ENCODE measurements around the gene BRME1.

Gene BRME1

DNA sequence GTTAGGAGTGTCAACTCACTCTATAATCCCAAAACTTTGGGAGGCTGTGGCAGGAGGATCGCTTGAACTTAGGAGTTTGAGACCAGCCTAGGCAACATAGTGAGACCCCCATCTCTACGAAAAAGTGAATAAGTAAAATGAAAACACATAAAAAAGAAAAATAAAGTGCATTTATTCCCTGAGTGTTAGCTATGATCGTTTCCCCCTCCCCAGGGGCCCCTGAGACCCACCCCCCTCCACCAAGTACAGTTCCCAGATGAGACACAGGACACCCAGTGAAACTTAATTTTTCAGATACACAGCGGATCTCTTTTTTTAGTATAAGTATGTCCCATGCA lies 57.6 kb downstream of the BRME1 start:
- peaks cover 78% of the 10 kb centered on the region for H3K36me3 Mint-ChIP-seq (ENCODE audit: insufficient read depth)
- ATAC-seq (replicated peaks) (no peak), DNase-seq (no peak)
- H3K4me3 Mint-ChIP-seq: peak overlapping the region; percentile 83
- no peaks in the 10 kb centered on the region for H3K9me3 Mint-ChIP-seq
- no peaks in the 10 kb centered on the region for H3K27me3 Mint-ChIP-seq
- peaks cover 44 to 46% of the 10 kb centered on the region in 2 donors for H3K4me1 Mint-ChIP-seq (ENCODE audit: low read depth in 2 of 2)
- peak overlapping the region; percentile 100 for H3K27ac Mint-ChIP-seq

DNA sequence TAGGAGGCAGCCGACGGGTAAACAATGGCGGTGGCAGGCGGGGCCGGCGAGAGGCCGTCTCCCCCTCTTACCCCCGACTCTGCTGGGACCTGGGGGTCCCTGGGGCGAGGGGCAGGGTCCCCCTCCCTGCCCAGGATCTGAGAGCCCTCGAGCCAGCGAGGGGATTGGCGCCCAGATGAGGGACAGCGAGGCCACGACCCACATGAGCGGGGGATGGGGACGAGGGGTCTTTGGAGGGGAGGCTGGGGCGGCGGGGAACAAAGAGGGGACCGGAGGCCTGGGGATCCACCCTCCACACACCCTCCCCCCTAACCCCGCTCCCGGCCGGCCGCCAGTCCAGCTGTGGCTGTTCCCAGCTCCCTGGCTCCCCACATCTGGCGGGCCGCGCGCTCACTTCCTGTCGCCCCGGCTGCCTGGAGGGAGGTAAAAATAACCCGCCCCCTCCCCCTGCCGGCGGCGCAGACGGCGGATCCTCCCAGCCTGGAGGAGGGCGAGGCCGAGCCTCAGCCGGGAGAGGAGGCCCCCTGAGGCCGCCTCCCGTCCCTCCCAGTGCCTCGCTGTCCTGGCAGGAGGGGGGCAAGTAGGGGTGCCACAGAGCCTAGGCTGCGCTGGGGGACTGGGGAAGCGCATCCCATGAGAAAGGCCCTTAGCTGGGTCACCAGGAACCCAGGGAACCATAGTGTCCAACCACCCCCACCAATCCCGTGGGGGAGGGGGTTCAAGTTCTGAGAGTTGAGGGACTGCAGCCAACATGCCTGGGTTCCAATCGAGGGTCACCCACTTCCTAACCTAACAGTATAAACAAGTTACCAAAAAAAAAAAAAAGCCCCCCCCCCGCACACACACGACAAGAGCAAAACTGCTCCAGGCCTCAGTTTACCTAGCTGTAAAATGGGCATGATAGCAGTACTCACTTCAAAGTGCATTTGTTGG lies 58.2 kb downstream of the BRME1 start:
- no peaks in the 10 kb centered on the region for H3K9me3 Mint-ChIP-seq
- peak overlapping the region; percentile 100 for H3K27ac Mint-ChIP-seq
- no peaks in the 10 kb centered on the region for H3K27me3 Mint-ChIP-seq
- peaks cover 84% of the 10 kb centered on the region for H3K36me3 Mint-ChIP-seq (ENCODE audit: insufficient read depth)
- DNase-seq (peak; percentile 76 to 80 (median 79)), ATAC-seq (replicated peaks) (peak; percentile 29)
- H3K4me1 Mint-ChIP-seq (ENCODE audit: low read depth in 2 of 2): peaks cover 46 to 51% of the 10 kb centered on the region in 2 donors
- H3K4me3 Mint-ChIP-seq: peak overlapping the region; percentile 83

DNA sequence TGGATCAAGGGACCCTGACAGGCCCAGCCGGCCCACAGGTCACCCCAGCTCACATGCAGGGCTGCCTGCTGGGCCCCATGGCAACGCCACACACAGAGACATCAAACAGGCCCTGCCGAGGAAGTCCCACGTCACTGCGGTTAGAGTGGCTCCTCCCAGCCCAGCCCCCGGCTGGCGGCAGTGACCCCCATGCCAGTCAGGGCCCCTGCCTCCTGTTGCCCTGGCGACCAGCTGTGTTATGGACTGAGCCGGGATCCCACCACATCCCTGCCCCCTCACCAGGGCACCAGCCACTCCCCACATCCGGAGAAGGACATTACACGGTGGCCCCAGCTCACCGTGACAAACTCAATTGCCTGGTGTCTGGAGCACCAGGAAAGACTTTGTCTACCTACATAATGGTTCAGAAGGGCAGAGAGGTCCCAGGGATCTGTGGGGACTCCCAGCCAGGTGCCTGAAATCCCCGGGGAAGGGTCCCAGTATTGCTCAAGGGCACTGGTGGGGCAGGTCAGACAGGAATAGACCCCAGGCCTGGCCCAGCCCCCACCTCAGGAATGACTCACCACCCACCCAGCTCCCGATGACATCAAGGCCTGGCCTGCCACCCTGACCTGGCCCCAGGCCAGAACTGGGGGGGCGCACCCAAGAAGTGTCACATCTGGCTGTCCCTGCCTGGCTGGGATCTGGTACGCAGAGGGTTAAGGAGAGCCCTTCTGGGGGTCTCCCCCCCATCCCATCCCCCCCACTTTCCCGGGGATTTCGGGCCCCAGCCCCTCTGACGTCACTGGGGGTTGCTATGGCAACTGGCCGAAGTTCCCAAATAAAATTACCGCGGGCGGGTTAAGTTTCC lies 59.1 kb downstream of the BRME1 start:
- peaks cover 51 to 56% of the 10 kb centered on the region in 2 donors for H3K4me1 Mint-ChIP-seq (ENCODE audit: low read depth in 2 of 2)
- peak overlapping the region; percentile 100 for H3K27ac Mint-ChIP-seq
- H3K36me3 Mint-ChIP-seq (ENCODE audit: insufficient read depth): peaks cover 93% of the 10 kb centered on the region
- no peaks in the 10 kb centered on the region for H3K27me3 Mint-ChIP-seq
- H3K4me3 Mint-ChIP-seq: peak overlapping the region; percentile 83
- no peaks in the 10 kb centered on the region for H3K9me3 Mint-ChIP-seq
- DNase-seq (peak; percentile 99), ATAC-seq (replicated peaks) (peak; percentile 62)

DNA sequence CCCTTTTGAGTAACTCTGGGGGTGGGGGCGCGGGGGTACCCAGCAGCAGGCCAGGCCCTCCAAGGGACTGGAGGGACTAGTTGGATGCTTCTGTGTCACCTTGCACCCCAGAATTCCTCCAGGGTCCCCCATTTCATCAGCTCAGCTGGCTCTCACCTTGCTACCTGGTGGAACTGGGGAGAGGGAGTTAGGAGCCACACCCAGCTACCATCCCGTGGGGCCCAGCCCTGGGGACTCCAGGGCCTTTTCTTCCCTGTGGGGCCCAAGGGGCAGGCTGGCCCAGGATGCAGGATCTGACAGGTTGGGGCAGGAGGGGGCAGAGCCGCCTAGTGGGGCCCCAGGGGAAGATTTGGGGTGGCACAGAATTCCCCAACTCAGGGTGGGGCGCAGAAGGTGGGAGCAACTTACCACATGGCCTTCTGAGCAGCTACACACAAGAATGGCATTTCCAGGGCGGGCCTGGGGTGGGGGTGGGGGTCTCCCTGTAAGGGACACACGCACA lies 61.7 kb downstream of the BRME1 start:
- peaks cover 60 to 66% of the 10 kb centered on the region in 2 donors for H3K4me1 Mint-ChIP-seq (ENCODE audit: low read depth in 2 of 2)
- DNase-seq: no peak
- H3K27me3 Mint-ChIP-seq: no peaks in the 10 kb centered on the region
- H3K4me3 Mint-ChIP-seq: peak overlapping the region; percentile 95 to 98
- ATAC-seq (replicated peaks): no peak
- H3K9me3 Mint-ChIP-seq: no peaks in the 10 kb centered on the region
- peak overlapping the region; percentile 100 for H3K27ac Mint-ChIP-seq
- peaks cover 98% of the 10 kb centered on the region for H3K36me3 Mint-ChIP-seq (ENCODE audit: insufficient read depth)

DNA sequence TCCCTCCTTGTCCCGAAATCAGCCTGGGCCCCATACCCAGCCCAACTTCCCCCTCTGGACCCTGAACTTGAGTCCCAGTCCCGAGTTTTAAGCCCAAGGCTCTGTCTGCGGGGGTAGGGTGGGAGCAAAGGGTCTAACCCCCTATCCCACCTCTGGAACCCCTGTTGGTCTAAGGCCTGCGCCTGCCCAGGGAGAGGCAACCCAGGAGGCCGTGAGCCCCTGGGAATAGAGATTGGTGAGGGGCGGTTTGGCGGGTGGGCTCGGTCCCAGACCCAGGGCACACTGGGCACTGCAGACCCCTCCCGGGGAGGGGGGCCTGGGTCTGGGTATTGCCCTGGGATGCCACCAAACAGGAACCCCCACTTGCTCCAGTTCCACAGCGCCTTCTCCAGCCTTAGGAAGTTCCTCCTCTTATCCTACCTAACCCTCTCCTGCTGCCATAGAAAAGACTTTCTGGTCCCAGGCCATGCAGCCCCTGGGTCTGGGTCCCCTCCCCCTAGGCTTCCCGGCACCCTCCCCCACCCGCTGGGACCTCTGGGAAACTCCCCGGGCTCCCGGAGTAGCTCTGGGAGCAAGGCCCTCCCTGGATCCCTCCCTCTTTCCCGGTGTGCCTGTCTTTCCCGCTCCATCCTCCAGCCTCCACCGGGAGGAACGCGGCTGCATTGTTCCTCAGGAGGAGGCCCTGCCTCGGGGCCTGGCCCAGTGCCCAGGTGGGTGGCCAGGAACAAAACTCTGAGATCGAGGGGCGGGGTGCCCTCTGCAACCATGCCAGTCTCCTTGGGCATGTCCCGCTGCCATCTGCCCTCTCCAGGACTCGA lies 62.6 kb downstream of the BRME1 start:
- Mint-ChIP-seq H3K4me3 (peak overlapping the region; percentile 95 to 98), H3K9me3 (no peaks in the 10 kb centered on the region), H3K27me3 (no peaks in the 10 kb centered on the region), H3K27ac (peak overlapping the region; percentile 100), H3K36me3 (ENCODE audit: insufficient read depth) (peaks cover 98% of the 10 kb centered on the region), H3K4me1 (ENCODE audit: low read depth in 2 of 2) (peaks cover 63 to 68% of the 10 kb centered on the region in 2 donors)
- ATAC-seq (replicated peaks): no peak
- no peak for DNase-seq

DNA sequence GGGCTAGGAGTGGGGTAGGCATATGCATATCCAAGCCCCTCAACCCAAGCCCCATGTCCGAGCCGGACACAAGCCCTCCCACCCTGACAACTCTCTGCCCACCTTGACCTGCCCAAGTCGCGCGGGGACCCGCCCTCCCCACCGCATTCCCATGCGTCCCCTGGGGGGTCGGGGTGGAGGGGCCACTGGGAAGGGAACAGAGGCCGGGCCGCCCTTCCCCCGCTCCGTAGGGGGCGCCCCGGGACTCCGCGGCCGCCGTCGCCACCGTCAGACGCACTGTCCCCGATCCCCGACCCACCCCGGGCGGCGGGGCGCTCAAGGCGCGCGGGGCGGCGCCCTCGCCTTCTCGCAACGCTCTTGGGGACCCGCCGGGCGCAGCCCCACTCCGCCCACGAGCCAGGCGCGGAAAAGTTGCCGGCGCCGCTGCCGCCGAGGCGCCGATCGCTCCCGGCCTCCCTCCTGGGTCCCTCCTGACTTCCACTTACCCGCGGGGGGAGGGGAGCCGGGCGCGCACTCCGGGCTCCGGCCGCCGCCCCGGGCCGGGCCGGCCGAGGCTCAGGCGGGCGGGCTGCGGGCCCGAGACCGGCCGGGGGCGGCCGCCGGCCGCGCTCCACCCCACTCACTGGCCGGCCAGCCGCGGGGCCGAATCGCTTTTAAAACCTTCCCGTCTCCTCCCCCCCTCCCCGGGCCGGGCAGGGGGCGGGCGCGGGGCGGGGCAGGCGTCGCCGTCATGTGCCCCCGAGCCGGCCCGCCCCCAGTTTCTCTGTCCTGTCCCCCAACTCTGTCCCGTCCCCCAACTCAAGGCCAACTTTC lies 63.4 kb downstream of the BRME1 start:
- peak; percentile 75 to 83 (median 80) for DNase-seq
- Mint-ChIP-seq H3K4me3 (peak overlapping the region; percentile 95 to 98), H3K27me3 (no peaks in the 10 kb centered on the region), H3K36me3 (ENCODE audit: insufficient read depth) (peaks cover 98% of the 10 kb centered on the region), H3K4me1 (ENCODE audit: low read depth in 2 of 2) (peaks cover 70 to 71% of the 10 kb centered on the region in 2 donors), H3K9me3 (no peaks in the 10 kb centered on the region), H3K27ac (peak overlapping the region; percentile 100)
- peak; percentile 10 for ATAC-seq (replicated peaks)

DNA sequence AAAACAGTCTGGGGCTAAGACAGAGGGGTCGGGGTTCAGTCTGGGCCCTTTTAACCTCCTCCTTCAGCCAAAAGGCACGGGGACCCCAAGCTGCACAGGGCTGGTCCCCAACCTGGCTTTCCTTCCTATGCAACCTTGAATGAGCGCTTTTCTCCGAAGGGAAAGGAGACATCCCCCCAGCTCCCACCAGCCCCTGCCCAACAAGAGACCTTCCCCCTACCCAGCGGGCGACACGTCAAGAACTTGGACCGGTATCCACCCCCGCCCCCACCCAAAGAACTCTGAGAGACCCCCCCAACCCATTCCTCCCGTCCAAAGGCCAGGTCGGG lies 64.0 kb downstream of the BRME1 start:
- Mint-ChIP-seq H3K4me3 (peak overlapping the region; percentile 95 to 98), H3K9me3 (no peaks in the 10 kb centered on the region), H3K4me1 (ENCODE audit: low read depth in 2 of 2) (peaks cover 74% of the 10 kb centered on the region in 2 donors), H3K27me3 (no peaks in the 10 kb centered on the region), H3K27ac (peak overlapping the region; percentile 100), H3K36me3 (ENCODE audit: insufficient read depth) (peaks cover 98% of the 10 kb centered on the region)
- DNase-seq (peak in 2 of 3 experiments; percentile 58 to 62), ATAC-seq (replicated peaks) (no peak)

DNA sequence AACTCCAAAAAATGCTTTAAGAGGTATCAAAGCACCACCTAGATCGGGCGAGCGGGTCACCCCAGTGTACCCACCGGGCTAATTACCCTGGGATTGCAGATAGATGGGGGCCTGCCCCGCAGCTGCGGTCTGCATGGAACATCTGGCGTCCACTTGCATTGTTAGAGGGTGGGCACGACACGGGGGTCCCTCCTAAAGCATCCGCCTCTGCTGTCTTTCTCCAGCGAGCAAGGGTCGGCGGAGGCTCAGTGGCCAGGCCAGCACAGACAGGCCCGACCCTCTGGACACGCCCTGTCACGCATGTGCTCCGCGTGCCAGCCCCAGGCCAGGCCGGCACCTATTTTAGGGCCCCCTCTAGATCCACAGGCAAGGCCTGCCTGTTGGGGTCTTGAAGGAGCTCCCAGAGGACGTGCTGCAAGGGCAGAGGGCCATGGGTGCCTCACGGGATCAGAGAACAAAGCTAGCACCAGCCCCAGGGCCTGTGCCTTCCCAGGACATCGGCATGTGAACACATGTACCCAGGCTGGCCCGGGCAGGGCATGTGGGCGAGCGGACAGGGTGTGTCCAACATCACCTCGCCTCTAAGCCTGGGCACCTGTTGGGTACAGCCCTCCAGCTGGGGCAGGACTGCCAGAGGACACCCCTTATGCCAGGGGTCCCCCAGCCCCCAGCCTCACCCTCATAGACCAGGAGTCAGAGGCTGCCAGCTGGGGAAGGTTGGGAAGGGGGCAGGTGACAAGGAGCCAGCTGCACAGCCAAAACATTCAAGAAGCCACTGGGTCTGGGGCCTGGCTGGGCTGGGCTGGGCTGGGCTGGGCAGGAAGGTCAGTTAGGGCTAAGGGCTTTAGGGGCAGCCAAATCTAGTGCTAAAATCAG lies 64.6 kb downstream of the BRME1 start:
- Mint-ChIP-seq H3K4me3 (peak overlapping the region; percentile 95 to 98), H3K36me3 (ENCODE audit: insufficient read depth) (peaks cover 98% of the 10 kb centered on the region), H3K4me1 (ENCODE audit: low read depth in 2 of 2) (peaks cover 73% of the 10 kb centered on the region in 2 donors), H3K27me3 (no peaks in the 10 kb centered on the region), H3K27ac (peak overlapping the region; percentile 100), H3K9me3 (no peaks in the 10 kb centered on the region)
- peak; percentile 61 to 73 (median 69) for DNase-seq
- ATAC-seq (replicated peaks): no peak

DNA sequence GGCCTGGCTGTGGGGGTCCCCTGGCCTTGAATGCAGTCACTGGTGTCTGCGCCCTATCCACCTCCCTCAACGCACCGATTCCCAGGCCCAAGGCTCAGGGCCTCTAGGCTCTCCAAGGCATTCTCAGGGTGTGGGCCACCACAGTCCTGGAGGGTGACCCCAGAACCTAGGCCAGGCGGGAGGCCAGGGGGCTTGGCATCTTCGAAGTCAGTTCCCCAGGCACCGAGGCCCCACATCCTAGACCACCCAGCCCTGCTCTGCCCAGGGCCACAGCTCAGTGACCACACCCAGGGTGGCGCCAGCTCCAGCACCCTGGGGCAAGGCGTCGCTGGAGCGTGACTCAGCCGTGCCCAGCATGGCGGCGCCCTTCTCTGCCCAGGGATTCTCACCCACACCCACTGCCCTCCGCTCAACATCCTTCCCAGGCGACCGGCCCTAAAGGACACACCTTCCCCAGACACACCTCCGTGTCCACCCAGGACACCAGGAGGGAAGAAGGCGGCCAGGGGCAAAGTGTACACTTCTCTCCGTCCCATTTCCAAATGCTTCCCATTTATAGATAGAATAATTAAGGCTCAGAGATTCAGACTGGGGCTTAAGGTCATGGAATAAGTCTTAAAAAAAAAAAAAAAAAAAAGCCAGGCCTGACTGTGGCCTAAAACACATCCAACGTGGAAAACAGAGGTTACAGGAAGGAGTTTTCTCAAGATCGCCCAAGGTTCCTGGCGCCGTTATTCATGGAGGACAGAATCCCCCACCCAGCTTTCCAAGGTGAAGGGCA lies 65.4 kb downstream of the BRME1 start:
- Mint-ChIP-seq H3K9me3 (no peaks in the 10 kb centered on the region), H3K27ac (peak overlapping the region; percentile 100), H3K4me1 (ENCODE audit: low read depth in 2 of 2) (peaks cover 69 to 73% of the 10 kb centered on the region in 2 donors), H3K36me3 (ENCODE audit: insufficient read depth) (peaks cover 99% of the 10 kb centered on the region), H3K27me3 (no peaks in the 10 kb centered on the region), H3K4me3 (peak overlapping the region; percentile 95 to 98)
- DNase-seq (peak; percentile 64 to 67 (median 66)), ATAC-seq (replicated peaks) (peak; percentile 5)

DNA sequence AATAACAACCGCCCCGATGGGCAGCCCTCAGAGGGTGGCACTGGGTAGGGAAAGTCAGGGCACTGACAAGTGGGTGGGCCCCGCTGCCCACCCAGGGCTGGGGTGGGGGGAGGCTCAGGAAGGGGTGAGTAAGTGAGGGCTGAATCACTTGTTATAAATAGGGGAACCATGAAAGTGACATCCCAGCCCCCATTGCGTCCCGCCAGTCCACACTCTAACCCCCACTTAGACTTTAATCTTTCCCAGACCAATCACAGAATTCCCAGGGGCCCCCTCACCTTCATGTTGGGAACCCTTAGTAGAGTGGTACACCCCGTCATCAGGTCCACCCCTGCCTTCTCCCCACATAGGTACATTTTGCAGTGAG lies 66.0 kb downstream of the BRME1 start:
- H3K27ac Mint-ChIP-seq: peak overlapping the region; percentile 100
- H3K36me3 Mint-ChIP-seq (ENCODE audit: insufficient read depth): peaks cover 100% of the 10 kb centered on the region
- H3K9me3 Mint-ChIP-seq: no peaks in the 10 kb centered on the region
- peak overlapping the region; percentile 95 to 98 for H3K4me3 Mint-ChIP-seq
- DNase-seq (no peak), ATAC-seq (replicated peaks) (peak; percentile 8)
- peaks cover 64 to 70% of the 10 kb centered on the region in 2 donors for H3K4me1 Mint-ChIP-seq (ENCODE audit: low read depth in 2 of 2)
- H3K27me3 Mint-ChIP-seq: no peaks in the 10 kb centered on the region

All from effector memory CD8-positive, alpha-beta T cell (primary cell).